ENCODE measurements around the gene PLB1.
"Not testable (repeated sequence)": the region's sequence is repeated elsewhere in the genome, so short reads cannot be mapped to it uniquely, and the experiment has no call there.

Gene PLB1

DNA sequence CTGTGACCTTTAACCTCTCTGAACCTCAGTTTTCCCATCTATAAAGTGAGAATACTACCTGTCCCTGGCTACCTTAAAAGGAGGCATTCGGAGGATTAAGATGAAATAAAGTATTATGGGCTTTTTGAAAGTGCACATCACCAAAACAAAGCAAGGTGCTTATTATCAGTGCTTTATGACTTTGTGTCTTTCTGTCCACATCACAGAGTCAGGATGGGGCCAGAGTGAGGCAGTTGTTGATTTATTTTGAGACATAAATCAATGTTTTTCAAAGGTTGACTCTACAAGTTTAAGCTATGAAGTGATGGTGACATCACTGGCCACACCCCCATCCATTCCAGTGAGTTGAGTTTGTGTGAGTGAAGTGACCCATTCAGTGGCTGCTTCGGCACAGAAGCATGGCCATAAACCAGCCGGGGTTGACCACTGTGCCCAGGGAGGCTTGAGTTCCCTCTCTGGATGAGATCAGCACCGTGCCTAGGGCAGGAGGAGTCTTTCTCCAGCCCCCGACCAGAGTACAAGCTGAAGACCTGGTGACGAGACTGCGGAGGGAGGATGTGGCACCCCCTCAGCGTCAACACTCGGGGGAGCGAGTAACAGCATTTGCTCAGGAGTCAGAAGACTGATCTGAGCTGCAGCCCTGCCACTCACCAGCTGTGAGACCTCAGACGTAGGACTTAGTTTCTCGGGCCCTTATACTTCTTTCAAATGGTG, 166.8 kb downstream of the PLB1 start:
- POLR2A ChIA-PET, result interaction anchor here (0.8 to 1.1 kb wide), 2 partner anchors 12 to 89 kb away, joined by 3 to 5 read pairs; partner anchors contain the start of gene PPP1CB
- CTCF ChIA-PET, result interaction anchor here (1.1 to 2.5 kb wide), 7 partner anchors 10 to 96 kb away, joined by 3 to 7 read pairs (median 6); no protein-coding TSS in a partner anchor
- TF ChIP-seq, protein P1, sequence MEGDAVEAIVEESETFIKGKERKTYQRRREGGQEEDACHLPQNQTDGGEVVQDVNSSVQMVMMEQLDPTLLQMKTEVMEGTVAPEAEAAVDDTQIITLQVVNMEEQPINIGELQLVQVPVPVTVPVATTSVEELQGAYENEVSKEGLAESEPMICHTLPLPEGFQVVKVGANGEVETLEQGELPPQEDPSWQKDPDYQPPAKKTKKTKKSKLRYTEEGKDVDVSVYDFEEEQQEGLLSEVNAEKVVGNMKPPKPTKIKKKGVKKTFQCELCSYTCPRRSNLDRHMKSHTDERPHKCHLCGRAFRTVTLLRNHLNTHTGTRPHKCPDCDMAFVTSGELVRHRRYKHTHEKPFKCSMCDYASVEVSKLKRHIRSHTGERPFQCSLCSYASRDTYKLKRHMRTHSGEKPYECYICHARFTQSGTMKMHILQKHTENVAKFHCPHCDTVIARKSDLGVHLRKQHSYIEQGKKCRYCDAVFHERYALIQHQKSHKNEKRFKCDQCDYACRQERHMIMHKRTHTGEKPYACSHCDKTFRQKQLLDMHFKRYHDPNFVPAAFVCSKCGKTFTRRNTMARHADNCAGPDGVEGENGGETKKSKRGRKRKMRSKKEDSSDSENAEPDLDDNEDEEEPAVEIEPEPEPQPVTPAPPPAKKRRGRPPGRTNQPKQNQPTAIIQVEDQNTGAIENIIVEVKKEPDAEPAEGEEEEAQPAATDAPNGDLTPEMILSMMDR (IDR thresholded peaks at IDR 0.05; ENCODE audit: insufficient read depth, low read length, missing control alignments), result no peak
- no peak overlapping the region for H3K4me3 ChIP-seq (ENCODE audit: low read depth, low read length)
- DNase-seq (ENCODE audit: low read depth, low spot score), result no peak

DNA sequence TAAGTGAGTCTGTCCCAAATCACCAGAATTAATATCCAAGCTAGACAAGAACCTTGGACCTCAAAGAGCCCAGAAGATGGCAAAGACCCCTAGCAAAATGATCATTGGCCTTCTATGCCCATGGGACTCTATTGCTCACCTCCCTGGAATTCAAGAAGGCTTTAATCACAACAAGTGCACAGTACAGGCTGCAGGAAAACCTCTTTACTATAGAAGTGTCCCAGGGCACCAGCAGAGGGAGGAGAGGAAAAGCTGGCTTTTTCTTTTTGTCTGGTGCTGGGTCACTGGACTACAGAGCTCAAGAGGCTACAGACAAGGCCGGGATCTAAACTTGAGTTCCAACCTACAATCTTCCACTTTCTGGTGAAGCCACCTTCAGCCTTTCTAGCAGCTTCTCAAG, 167.5 kb downstream of the PLB1 start:
- TF ChIP-seq, protein P1 (IDR thresholded peaks at IDR 0.05; ENCODE audit: insufficient read depth, low read length, missing control alignments), result peak; percentile 52
- DNase-seq (ENCODE audit: low read depth, low spot score), result no peak
- no peak overlapping the region for H3K4me3 ChIP-seq (ENCODE audit: low read depth, low read length)
- ChIA-PET CTCF (interaction anchor here (0.7 to 2.5 kb wide), 10 partner anchors 10 to 157 kb away, joined by 3 to 7 read pairs (median 4); partner anchors contain the start of gene PPP1CB), POLR2A (interaction anchor here (0.8 to 1.1 kb wide), 2 partner anchors 11 to 88 kb away, joined by 3 to 5 read pairs; partner anchors contain the start of gene PPP1CB)

DNA sequence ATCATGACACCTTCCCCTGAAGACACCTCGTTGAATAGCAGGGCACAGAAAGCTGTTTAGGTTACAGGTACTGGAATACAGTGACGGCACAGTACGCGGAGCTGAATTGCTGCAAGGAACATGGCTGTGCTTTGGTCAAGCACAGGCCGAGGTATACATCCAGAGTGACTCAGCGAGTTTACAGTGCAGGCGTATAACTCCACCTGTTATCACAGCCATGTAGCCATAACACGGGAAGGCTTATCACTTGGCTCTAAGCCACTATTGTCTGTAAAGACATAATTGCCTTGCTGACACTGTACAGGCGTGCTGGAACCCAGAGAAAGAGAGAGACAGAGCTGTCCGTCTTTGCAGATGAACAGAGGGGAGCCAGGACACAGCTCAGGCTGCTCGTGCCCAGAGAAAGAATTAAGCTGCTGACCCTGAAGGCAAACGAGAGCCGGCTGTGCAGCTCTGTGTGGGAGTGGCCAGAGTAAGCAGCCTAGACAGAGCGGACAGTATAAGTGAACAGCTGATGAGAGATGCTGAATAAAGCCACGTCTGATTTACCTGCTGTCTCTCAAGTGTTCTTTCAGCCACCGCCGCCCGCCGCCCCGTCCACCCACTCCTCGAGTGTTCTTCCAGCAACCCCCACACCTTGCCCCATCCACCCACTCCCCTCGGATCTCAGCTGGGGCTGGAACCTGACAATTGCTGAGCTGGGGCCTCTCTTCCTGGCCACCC, 168.4 kb downstream of the PLB1 start:
- CTCF ChIA-PET, result interaction anchor here (0.7 to 2.0 kb wide), 13 partner anchors 9 to 156 kb away, joined by 3 to 7 read pairs (median 3); partner anchors contain the start of gene PPP1CB
- no peak overlapping the region for H3K4me3 ChIP-seq (ENCODE audit: low read depth, low read length)
- DNase-seq (ENCODE audit: low read depth, low spot score), result no peak
- TF ChIP-seq, protein P1 (IDR thresholded peaks at IDR 0.05; ENCODE audit: insufficient read depth, low read length, missing control alignments), result no peak
- POLR2A ChIA-PET, result interaction anchor here (0.9 kb wide), 1 partner anchor 91 kb away, joined by 3 read pairs; no protein-coding TSS in a partner anchor

DNA sequence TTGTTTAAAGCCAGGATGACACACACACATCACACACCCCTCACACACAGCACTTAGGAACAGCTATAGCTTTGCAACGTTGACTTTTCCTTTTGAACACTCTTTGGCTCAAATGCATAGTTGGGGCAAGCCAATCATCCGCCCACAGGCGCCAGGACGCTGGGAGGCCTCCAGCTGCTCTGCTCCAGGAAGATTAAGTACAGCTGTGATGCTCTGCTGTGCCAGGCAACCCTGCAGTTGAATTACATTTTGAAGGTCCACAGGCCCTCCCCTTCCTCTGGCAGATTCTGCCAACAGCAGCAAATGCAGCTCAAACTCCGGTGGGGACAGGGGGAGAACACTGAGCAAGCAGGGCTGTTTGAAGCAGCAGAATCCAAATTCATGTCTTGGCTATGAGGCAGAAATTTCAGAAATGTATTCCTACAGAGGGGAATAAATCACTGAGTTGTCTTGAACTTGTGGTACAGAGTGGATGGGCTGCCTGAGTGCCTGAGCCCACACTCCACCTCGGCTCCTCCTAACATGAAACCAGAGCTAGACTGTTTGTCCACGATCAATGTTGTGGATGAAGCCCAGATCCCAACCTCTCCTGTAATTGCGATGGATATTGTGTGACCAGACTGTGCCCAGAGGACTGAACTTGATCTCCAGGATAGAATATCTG, 169.3 kb downstream of the PLB1 start:
- ChIA-PET CTCF (interaction anchor here (0.9 to 2.0 kb wide), 6 partner anchors 8 to 99 kb away, joined by 3 to 7 read pairs (median 4); partner anchors contain the start of gene PPP1CB), POLR2A (interaction anchor here (0.7 to 0.9 kb wide), 2 partner anchors 31 to 90 kb away, joined by 3 to 4 read pairs; no protein-coding TSS in a partner anchor)
- no peak for DNase-seq (ENCODE audit: low read depth, low spot score)
- TF ChIP-seq, protein P1 (IDR thresholded peaks at IDR 0.05; ENCODE audit: insufficient read depth, low read length, missing control alignments), result no peak
- H3K4me3 ChIP-seq (ENCODE audit: low read depth, low read length), result no peak overlapping the region

DNA sequence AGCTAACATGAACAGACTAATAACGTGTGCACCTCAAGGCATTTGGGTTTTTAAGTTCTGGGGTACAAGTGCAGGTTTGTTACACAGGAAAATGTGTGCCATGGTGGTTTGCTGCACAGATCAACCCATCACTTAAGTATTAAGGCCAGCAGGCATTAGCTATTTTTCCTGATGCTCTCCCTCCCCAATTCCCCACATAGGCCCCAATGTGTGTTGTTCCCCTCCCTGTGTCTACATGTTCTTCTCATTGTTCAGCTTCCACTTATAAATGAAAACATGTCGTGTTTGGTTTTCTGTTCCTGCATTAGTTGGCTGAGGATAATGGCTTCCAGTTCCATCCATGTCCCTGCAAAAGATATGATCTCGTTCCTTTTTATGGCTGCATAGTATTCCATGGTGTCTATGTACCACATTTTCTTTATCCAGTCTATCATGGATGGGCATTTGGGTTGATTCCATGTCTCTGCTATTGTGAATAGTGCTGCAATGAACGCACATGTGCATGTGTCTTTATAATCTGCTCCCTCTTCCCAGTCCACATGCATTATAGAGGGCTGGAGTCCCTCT, 170.0 kb downstream of the PLB1 start:
- H3K4me3 ChIP-seq (ENCODE audit: low read depth, low read length); POLR2A ChIA-PET; DNase-seq (ENCODE audit: low read depth, low spot score): not testable (repeated sequence)
- CTCF ChIA-PET, result interaction anchor here (1.2 to 1.3 kb wide), 2 partner anchors 89 to 99 kb away, joined by 4 to 5 read pairs; no protein-coding TSS in a partner anchor

DNA sequence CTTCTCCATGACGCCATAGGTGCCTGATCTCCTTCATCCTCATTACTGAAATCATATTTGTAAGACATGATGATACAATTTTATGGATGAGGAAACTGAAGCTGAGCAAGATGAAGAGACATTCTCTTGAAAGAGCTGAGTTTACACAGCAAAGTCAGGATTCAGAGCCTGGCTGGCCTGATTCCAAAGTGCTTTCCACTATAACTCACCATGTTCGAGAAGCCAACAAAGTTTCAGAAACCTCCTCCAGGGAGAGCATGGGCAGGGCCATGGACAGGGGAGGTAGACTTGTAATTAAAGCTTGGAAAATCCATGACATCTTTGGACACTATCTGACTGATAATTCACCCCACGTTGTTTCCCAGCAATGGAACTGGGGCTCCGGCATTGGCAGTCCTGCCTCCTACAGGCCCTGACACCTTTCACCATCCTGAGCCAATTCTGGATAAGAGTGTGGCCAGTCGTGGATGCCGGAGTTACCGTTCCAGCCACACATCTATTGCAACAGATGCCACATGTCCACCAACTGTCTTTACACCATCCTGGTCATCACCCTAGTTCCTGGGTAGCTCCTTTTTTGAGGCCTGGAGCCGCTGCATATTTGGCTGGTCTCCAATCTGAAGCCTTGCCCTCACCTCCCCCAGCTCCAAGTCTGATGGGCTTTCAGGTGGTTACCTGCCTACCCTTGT, 170.8 kb downstream of the PLB1 start:
- POLR2A ChIA-PET, result no interaction called here
- CTCF ChIA-PET, result no interaction called here
- TF ChIP-seq, protein P1 (IDR thresholded peaks at IDR 0.05; ENCODE audit: insufficient read depth, low read length, missing control alignments), result no peak
- H3K4me3 ChIP-seq (ENCODE audit: low read depth, low read length), result no peak overlapping the region
- no peak for DNase-seq (ENCODE audit: low read depth, low spot score)

All from AG04449 (cell line).